Colon (tissue), 2 donors: ENCODE data around the gene GLB1L3.
"Not testable (repeated sequence)": the region's sequence is repeated elsewhere in the genome, so short reads cannot be mapped to it uniquely, and the experiment has no call there.

Experiments
- FAIRE-seq: peaks from 2 replicates; lab custom pipeline; 2012; peaks lifted over from hg19 to GRCh38; lab: Jason Lieb, UNC
- donor health status: control.
- donor health status: control.

The GLB1L3 gene

DNA sequence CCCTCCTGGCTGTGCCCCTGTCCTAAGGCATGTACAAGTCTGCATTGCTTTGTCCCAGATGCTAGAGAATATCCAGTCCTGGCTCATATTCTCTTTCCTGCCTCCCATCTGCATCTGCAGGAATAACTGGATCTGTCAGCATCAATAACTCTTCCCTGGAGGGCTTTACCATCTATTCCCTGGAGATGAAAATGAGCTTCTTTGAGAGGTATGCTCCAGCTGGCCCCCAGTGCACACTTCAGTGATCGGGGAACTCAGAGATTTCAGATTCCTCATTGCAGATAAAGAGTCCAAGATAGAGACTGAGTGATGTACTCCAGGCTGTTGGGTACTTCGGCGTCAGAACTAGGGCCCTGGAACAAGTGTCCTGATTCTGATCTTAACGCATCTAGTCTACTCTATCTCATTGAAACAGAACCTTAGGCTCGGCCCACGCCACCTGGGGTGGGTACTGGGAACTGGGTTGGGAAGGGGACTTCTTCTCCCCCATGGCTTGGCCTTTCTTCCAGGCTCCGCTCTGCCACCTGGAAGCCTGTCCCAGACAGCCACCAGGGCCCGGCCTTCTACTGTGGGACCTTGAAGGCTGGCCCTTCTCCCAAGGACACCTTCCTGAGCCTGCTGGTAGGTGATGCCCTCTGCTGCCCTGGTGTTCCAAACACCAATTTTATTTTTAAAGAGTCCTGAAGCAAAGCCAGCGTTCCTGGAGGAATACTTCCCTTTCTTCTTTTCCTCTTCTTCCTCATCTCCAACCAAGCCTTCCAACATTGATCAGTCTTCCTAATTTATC, 37.8 kb downstream of the GLB1L3 start:
- FAIRE-seq, result no peak

GRCh38 chr11:134317103-134317502, 40.9 kb downstream of the GLB1L3 start:
- FAIRE-seq, result no peak

DNA sequence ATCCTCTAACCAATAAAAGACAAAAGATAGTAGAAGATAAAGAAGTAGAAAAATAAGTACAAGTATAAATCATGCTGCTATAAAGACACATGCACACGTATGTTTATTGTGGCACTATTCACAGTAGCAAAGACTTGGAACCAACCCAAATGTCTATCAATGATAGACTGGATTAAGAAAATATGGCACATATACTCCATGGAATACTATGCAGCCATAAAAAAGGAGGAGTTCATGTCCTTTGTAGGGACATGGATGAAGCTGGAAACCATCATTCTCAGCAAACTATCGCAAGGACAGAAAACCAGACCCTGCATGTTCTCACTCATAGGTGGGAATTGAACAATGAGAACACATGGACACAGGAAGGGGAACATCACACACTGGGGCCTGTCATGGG, 45.2 kb downstream of the GLB1L3 start:
- FAIRE-seq, result not testable (repeated sequence)

DNA sequence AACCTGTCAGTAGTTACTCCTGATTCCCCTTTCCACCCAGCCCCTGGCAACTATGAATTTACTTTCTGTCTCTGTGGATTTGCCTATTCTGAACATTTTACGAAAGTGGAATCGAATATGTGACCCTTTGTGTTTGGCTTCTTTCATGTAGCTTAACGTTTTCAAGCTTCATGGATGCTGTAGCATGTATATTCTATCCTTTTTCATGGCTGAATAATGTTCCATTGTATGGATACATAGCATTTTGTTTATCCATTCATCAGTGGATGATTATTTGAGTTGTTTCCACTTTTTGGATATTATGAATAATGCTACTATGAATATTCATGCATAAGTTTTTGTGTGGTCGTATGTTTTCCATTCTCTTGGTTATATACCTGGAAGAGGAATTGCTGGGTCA, 46.4 kb downstream of the GLB1L3 start:
- FAIRE-seq, result no peak

DNA sequence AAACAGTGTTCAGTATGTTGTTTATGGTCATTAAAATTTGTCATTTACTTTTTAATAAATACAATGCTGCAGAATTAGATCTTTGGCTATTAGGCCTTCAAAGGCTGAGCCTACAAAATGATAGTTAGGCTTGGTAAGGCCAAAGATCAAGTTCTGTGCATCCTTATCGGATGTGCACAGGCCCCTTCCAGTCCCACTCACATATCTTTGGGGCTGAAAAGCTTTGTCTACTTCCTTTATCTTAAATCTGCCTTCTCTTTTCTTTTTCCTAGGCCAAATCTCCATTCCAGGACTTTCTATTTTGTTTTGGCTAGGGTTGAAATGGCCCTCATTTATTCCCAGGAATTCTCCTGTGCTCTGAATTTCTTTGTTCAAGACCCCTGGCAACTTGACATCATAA, 52.3 kb downstream of the GLB1L3 start:
- FAIRE-seq, result no peak

- no peak for FAIRE-seq
Measured at GRCh38 chr11:134330611-134331353, 54.6 kb downstream of the GLB1L3 start.

DNA sequence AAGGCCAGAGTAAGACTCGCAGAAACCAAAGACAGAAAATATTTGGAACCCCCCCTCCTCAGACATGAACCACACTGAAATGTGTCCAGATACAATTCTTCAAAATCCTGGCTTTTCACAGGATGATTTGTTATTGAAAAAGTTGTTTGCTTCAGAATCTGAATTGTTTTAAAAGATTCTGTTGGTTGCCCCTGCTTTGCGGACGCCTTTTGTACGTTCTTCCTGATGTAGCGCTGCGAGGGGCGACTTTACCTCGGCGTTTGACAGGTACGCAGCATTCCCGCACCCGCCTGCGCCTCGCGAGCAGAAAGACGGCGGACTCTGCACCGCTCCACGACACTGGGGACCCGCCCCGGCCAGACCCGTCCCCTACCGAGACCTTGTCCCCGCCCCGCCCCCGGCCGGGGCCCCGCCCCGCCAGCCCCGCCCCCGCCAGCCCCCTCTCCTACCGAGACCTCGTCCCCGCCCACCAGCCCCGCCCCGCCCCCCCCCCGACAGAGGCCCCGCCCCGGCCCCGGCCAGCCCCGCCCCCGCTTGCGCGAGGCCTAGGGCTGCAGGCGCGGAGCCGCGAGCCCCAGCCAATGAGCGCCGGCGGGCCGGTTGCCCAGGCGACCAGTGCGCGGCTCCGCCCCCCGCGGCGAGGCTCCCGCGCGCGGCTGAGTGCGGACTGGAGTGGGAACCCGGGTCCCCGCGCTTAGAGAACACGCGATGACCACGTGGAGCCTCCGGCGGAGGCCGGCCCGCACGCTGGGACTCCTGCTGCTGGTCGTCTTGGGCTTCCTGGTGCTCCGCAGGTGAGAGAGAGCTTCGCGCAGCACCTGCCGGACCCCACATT, 55.4 kb downstream of the GLB1L3 start, which contains the start of gene GLB1L2:
Gene GLB1L2, plus strand, starts transcription at position 635 of the 835 bp plus-strand sequence. Its CDS starts 74 bp downstream, at position 709.
- no peak for FAIRE-seq

DNA sequence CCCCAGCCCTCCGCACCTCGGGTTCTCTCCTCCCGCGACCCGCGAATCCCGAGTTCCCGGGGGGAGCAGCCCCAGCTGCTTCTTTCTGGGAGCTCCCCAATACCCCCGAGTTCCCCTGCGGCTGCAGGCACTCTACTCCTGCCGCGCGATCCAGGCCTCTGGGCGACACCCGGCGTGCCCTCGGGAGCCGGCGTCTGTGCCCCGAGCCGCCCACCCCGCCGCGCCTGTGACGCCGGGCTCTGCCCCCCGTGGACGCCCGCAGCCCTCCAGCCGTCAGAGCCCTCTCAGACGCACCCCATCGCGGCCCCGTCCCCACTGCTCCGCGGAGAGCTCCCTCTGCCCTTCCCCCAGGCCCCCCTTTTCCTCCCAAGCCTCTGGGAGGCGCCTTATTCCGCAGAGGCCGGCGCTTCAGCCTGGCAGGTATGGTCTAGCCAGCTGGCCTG, 56.0 kb downstream of the GLB1L3 start:
- no peak for FAIRE-seq

- FAIRE-seq, result no peak
Measured at GRCh38 chr11:134332782-134333181, 56.6 kb downstream of the GLB1L3 start.

GRCh38 chr11:134333312-134333711, 57.1 kb downstream of the GLB1L3 start:
- FAIRE-seq, result no peak

- no peak for FAIRE-seq
Measured at GRCh38 chr11:134333946-134334345, 57.8 kb downstream of the GLB1L3 start.

GRCh38 chr11:134334796-134335571, 58.8 kb downstream of the GLB1L3 start:
- FAIRE-seq, result no peak

DNA sequence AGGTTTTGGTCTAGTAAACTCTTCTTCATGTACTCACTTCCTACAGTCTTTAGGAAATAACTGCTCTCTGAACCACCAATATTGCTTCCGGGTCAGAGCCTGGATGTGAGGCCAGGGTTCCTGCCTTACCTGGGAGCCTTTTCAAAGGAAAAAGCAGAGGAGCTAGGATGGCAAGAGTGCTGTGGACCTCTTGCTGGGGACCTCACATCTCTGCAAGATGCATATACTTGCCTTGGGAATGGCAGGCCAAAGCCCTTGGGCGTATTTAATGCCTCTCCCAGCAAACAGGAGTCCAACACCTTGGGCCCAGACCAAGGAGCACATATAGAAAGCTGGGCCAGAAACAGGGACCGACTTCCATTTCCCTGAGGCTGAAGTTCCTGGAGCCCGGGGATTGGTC, 60.9 kb downstream of the GLB1L3 start:
- no peak for FAIRE-seq

DNA sequence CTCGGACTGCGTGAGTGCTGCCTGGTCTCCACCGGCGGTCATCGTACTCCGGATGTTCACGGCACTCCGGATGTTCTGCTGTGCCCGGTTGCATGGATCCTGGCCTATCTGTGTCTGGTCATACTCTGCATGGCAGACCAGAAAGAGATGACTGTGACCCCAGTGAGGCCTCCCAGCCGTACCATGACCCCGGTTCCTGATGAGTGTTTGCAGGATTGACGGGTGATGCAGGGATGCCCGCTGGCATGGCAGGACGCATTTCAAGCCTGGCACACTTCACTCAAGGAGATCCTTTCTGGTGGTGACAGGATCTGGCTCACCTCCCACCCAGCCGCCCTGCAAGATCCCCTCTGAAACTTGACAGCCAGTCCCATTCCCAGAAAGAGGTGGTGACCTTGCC, 61.9 kb downstream of the GLB1L3 start:
- FAIRE-seq, result no peak

- FAIRE-seq, result no peak
Measured at GRCh38 chr11:134338654-134339053, 62.5 kb downstream of the GLB1L3 start.

- FAIRE-seq, result no peak
Measured at GRCh38 chr11:134339756-134340155, 63.6 kb downstream of the GLB1L3 start.

- FAIRE-seq, result no peak
Measured at GRCh38 chr11:134340354-134340964, 64.3 kb downstream of the GLB1L3 start.

GRCh38 chr11:134341805-134342571, 65.8 kb downstream of the GLB1L3 start:
- FAIRE-seq, result no peak

- no peak for FAIRE-seq
Measured at GRCh38 chr11:134342572-134343340, 66.6 kb downstream of the GLB1L3 start.

DNA sequence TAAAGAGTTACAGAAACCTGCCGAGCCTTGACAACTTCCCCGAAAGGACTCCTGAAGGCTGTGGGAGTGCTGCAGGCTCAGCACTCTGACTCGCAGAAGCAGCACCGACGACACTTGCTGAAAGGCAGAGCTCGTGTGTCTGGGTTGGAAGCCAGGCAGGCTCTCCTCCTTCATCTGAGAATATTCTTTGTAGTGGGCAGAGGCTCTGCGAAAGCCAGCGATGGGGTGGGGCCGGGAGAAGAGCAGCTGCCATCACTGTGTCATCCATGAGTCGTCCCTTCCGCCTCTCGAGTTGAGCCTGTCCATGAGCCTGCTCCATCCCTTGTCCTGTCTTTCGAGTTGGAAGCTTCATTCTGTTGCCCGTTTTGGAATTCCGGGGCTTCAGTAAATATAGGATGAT, 67.5 kb downstream of the GLB1L3 start:
- no peak for FAIRE-seq
